HEK293T (cell line): Measurements from ENCODE around the gene FOCAD.

ENCODE experiments used
- CTCF ChIA-PET: fragments of 350-600 bp; formaldehyde crosslinking; extraction: SDS; loops from one replicate; lab custom pipeline; 2021; ENCODE audit warnings: antibody characterized with exemption, inconsistent platforms; lab: Yijun Ruan, JAX
- POLR2A ChIA-PET: fragments of 350-600 bp; formaldehyde crosslinking; extraction: SDS; loops from one replicate; lab custom pipeline; 2020; ENCODE audit warnings: antibody characterized with exemption, inconsistent platforms; lab: Yijun Ruan, JAX
- DNase-seq: peaks from one replicate; pipeline ENCODE4 v3.0.0; 2012; ENCODE audit warnings: mixed read lengths; ENCODE audit errors: extremely low spot score
- ARNT ChIP-seq: fragments of 450-650 bp; IDR thresholded peaks from 2 replicates; pipeline ENCODE4 v1.6.1; 2017; ENCODE audit warnings: mild to moderate bottlenecking
- BHLHE40 ChIP-seq: fragments of 450-650 bp; IDR thresholded peaks from 2 replicates; pipeline ENCODE4 v1.6.1; 2016; ENCODE audit warnings: mild to moderate bottlenecking, moderate library complexity, borderline replicate concordance
- CTBP1 ChIP-seq: fragments of 450-650 bp; IDR thresholded peaks from 2 replicates; pipeline ENCODE4 v1.6.1; 2016; ENCODE audit warnings: borderline replicate concordance
- ELF4 ChIP-seq: fragments of 450-650 bp; IDR thresholded peaks from 2 replicates; pipeline ENCODE4 v1.6.1; 2017; ENCODE audit warnings: antibody characterized with exemption
- FOXA1 ChIP-seq: fragments of 450-650 bp; IDR thresholded peaks from 2 replicates; pipeline ENCODE4 v1.6.1; 2016; ENCODE audit warnings: mild to moderate bottlenecking
- FOXK2 ChIP-seq: fragments of 450-650 bp; IDR thresholded peaks from 2 replicates; pipeline ENCODE4 v1.6.1; 2016; ENCODE audit warnings: mild to moderate bottlenecking
- FOXM1 ChIP-seq: fragments of 450-650 bp; IDR thresholded peaks from 2 replicates; pipeline ENCODE4 v1.6.1; 2017; ENCODE audit warnings: mild to moderate bottlenecking, borderline replicate concordance
- HDGF ChIP-seq: fragments of 450-650 bp; IDR thresholded peaks from 2 replicates; pipeline ENCODE4 v1.6.1; 2017; ENCODE audit warnings: antibody characterized with exemption, borderline replicate concordance
- L3MBTL2 ChIP-seq: fragments of 450-650 bp; conservative IDR thresholded peaks from 2 replicates; pipeline ENCODE4 v1.6.1; 2016; ENCODE audit warnings: mild to moderate bottlenecking
- LEF1 ChIP-seq: fragments of 450-650 bp; IDR thresholded peaks from 2 replicates; pipeline ENCODE4 v1.6.1; 2017; ENCODE audit warnings: mild to moderate bottlenecking, borderline replicate concordance
- NFRKB ChIP-seq: fragments of 450-650 bp; IDR thresholded peaks from 2 replicates; pipeline ENCODE4 v1.6.1; 2016; ENCODE audit warnings: mild to moderate bottlenecking, moderate library complexity
- SP1 ChIP-seq: fragments of 450-650 bp; IDR thresholded peaks from 2 replicates; pipeline ENCODE4 v1.6.1; 2017
- SUZ12 ChIP-seq: fragments of 450-650 bp; IDR thresholded peaks from 2 replicates; pipeline ENCODE4 v1.6.1; 2016; ENCODE audit warnings: mild to moderate bottlenecking
- TARDBP ChIP-seq: fragments of 450-650 bp; IDR thresholded peaks from 2 replicates; pipeline ENCODE4 v1.6.1; 2016
- ZNF384 ChIP-seq: fragments of 450-650 bp; IDR thresholded peaks from 2 replicates; pipeline ENCODE4 v1.6.1; 2016
- TF ChIP-seq, protein P1 (sequence below): fragments of 450-650 bp; IDR thresholded peaks from 2 replicates; pipeline ENCODE4 v1.6.1; 2016

FOCAD gene

GRCh38 chr9:20987521-20987920, 303.5 kb downstream of the FOCAD start:
- CTCF ChIA-PET, result no interaction called here
- no peak for DNase-seq
- POLR2A ChIA-PET, result no interaction called here
- TF ChIP-seq ARNT (no peak), FOXK2 (no peak), TARDBP (no peak), L3MBTL2 (no peak), HDGF (no peak), SP1 (no peak), BHLHE40 (no peak), ELF4 (no peak), NFRKB (no peak), ZNF384 (no peak), SUZ12 (no peak), FOXA1 (no peak), CTBP1 (no peak), LEF1 (no peak), FOXM1 (no peak)
- TF ChIP-seq, protein P1, sequence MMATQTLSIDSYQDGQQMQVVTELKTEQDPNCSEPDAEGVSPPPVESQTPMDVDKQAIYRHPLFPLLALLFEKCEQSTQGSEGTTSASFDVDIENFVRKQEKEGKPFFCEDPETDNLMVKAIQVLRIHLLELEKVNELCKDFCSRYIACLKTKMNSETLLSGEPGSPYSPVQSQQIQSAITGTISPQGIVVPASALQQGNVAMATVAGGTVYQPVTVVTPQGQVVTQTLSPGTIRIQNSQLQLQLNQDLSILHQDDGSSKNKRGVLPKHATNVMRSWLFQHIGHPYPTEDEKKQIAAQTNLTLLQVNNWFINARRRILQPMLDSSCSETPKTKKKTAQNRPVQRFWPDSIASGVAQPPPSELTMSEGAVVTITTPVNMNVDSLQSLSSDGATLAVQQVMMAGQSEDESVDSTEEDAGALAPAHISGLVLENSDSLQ, result no peak

DNA sequence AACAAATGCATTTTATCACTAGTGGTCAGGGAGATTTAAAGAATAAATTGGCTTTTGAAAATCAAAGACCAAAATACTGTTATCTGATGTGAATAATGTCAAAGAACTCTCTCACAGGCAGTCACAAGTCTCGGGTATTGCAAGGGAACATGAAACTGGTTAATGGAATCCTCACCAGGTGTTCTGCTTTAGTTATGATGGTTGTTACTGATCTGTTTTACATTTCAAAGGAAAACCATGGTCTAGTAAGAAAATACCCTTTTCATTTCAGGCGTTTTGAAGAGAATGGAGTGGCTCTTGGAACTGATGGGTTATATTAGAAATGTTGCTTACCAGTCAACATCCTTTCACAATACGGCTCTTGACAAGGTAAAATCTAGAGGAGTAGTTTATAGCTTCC, 304.0 kb downstream of the FOCAD start:
- CTCF ChIA-PET, result no interaction called here

GRCh38 chr9:20988671-20989315, 304.7 kb downstream of the FOCAD start:
- TF ChIP-seq ELF4 (no peak), FOXK2 (no peak), TARDBP (no peak), HDGF (no peak), SUZ12 (no peak), BHLHE40 (no peak), FOXM1 (no peak), NFRKB (no peak), ZNF384 (no peak), ARNT (no peak), L3MBTL2 (no peak), FOXA1 (no peak)
- TF ChIP-seq, protein P1, result no peak
- DNase-seq, result no peak
- CTCF ChIA-PET, result no interaction called here
- POLR2A ChIA-PET, result no interaction called here

More for the DNA sequence above, 304.0 kb downstream of the FOCAD start:
- POLR2A ChIA-PET, result no interaction called here
- TF ChIP-seq ARNT (no peak), FOXK2 (no peak), ELF4 (no peak), HDGF (no peak), FOXM1 (no peak), L3MBTL2 (no peak), NFRKB (no peak), FOXA1 (no peak), SP1 (no peak), LEF1 (no peak), BHLHE40 (no peak), SUZ12 (no peak), TARDBP (no peak), ZNF384 (no peak)
- TF ChIP-seq, protein P1, result no peak
- no peak for DNase-seq

GRCh38 chr9:20989923-20990341, 305.9 kb downstream of the FOCAD start:
- DNase-seq, result no peak
- POLR2A ChIA-PET, result no interaction called here
- CTCF ChIA-PET, result no interaction called here
- TF ChIP-seq FOXM1 (no peak), TARDBP (no peak), ZNF384 (no peak), ARNT (no peak), LEF1 (no peak), NFRKB (no peak), L3MBTL2 (no peak), FOXA1 (no peak), CTBP1 (no peak), ELF4 (no peak), SUZ12 (no peak), BHLHE40 (no peak), HDGF (no peak), SP1 (no peak), FOXK2 (no peak)
- TF ChIP-seq, protein P1, result no peak

- ChIA-PET POLR2A (no interaction called here), CTCF (no interaction called here)
- no peak for DNase-seq
Measured at GRCh38 chr9:20990867-20991266, 306.8 kb downstream of the FOCAD start.

More at GRCh38 chr9:20990867-20991266, 306.8 kb downstream of the FOCAD start:
- TF ChIP-seq ARNT (no peak), CTBP1 (no peak), HDGF (no peak), SP1 (no peak), LEF1 (no peak), SUZ12 (no peak), TARDBP (no peak), FOXA1 (no peak), ELF4 (no peak), BHLHE40 (no peak), FOXK2 (no peak), FOXM1 (no peak), ZNF384 (no peak), NFRKB (no peak), L3MBTL2 (no peak)
- TF ChIP-seq, protein P1, result no peak
